ENCODE results near the gene GHRH. TPM values are rescaled to one million over a fixed set of nuclear protein-coding genes. Genes with fewer than 3 reads are reported as not detected.
A peak's percentile ranks its signal among the peaks of the same experiment; 100 is the strongest.

The GHRH gene
- total and polyA plus RNA-seq, 8 donors = not detected

GRCh38 chr20:37278966-37279590, 17.5 kb upstream of the GHRH start:
- DNase-seq = no peak
- TF ChIP-seq EP300 (IDR thresholded peaks at IDR 0.05) (no peak), CTCF (IDR thresholded peaks at IDR 0.05) (no peak), POLR2AphosphoS5 (IDR thresholded peaks at IDR 0.05) (no peak), POLR2A (IDR thresholded peaks at IDR 0.05) (no peak)
- intact Hi-C loops (cut with DNase I; ENCODE audit: low total_unique reads) = no loop called here

GRCh38 chr20:37277253-37277593, 15.6 kb upstream of the GHRH start:
- intact Hi-C loops (cut with DNase I; ENCODE audit: low total_unique reads) = no loop called here
- 61 to 76% (median 73%) methylated on average over 2 of the region's 2 CpGs for WGBS, 5 donors
- Histone ChIP-seq H3K9me3 (no peaks in the 10 kb centered on the region), H3K36me3 (no peaks in the 10 kb centered on the region), H3K27me3 (no peaks in the 10 kb centered on the region), H3K4me3 (no peak overlapping the region), H3K4me1 (peaks cover 8 to 24% (median 9%) of the 10 kb centered on the region in 4 donors), H3K27ac (peak overlapping the region in 3 of 5 donors; percentile 41 to 63 (median 47))
- no peak for DNase-seq
- TF ChIP-seq POLR2A (IDR thresholded peaks at IDR 0.05) = no peak
- no peak for TF ChIP-seq POLR2AphosphoS5 (IDR thresholded peaks at IDR 0.05)
- TF ChIP-seq EP300 (IDR thresholded peaks at IDR 0.05) = no peak
- TF ChIP-seq CTCF (IDR thresholded peaks at IDR 0.05) = no peak

More at GRCh38 chr20:37278966-37279590, 17.5 kb upstream of the GHRH start:
- Histone ChIP-seq H3K27me3 (no peaks in the 10 kb centered on the region), H3K9me3 (no peaks in the 10 kb centered on the region), H3K27ac (no peak overlapping the region), H3K4me1 (peaks cover 8 to 24% (median 9%) of the 10 kb centered on the region in 4 donors), H3K36me3 (no peaks in the 10 kb centered on the region), H3K4me3 (no peak overlapping the region)
- 81 to 88% (median 83%) methylated on average over 12 of the region's 12 CpGs for WGBS, 5 donors

- H3K4me1 ChIP-seq = peaks cover 8 to 24% (median 9%) of the 10 kb centered on the region in 4 donors
- no peaks in the 10 kb centered on the region for H3K9me3 ChIP-seq
- no peaks in the 10 kb centered on the region for H3K36me3 ChIP-seq
- peak; percentile 59 to 89 for DNase-seq
- 16 to 20% (median 19%) methylated on average over 15 of the region's 15 CpGs for WGBS, 5 donors
- intact Hi-C loops (cut with DNase I; ENCODE audit: low total_unique reads) = no loop called here
- H3K4me3 ChIP-seq = no peak overlapping the region
- TF ChIP-seq CTCF (IDR thresholded peaks at IDR 0.05) (peak in 2 of 7 experiments; percentile 11 to 34), POLR2A (IDR thresholded peaks at IDR 0.05) (no peak), POLR2AphosphoS5 (IDR thresholded peaks at IDR 0.05) (peak in 1 of 3 donors; percentile 45), EP300 (IDR thresholded peaks at IDR 0.05) (no peak)
- H3K27me3 ChIP-seq = no peaks in the 10 kb centered on the region
- peak overlapping the region in 4 of 5 donors; percentile 27 to 63 (median 44) for H3K27ac ChIP-seq
Observed at GRCh38 chr20:37276494-37277252, 15.1 kb upstream of the GHRH start.

GRCh38 chr20:37274851-37275524, 13.4 kb upstream of the GHRH start:
- WGBS, 5 donors = 40 to 51% (median 45%) methylated on average over 5 of the region's 5 CpGs
- no peak for DNase-seq
- H3K27me3 ChIP-seq = no peaks in the 10 kb centered on the region
- no peak overlapping the region for H3K4me3 ChIP-seq
- peak overlapping the region in 1 of 5 donors; percentile 5 for H3K27ac ChIP-seq
- intact Hi-C loops (cut with DNase I; ENCODE audit: low total_unique reads) = loop anchor here (5.0 kb wide), 1 partner anchor 112 kb away; no protein-coding TSS in a partner anchor
- no peaks in the 10 kb centered on the region for H3K9me3 ChIP-seq
- H3K4me1 ChIP-seq = peaks cover 8 to 30% (median 10%) of the 10 kb centered on the region in 4 donors
- H3K36me3 ChIP-seq = no peaks in the 10 kb centered on the region
- TF ChIP-seq EP300 (IDR thresholded peaks at IDR 0.05) = no peak
- no peak for TF ChIP-seq CTCF (IDR thresholded peaks at IDR 0.05)
- TF ChIP-seq POLR2AphosphoS5 (IDR thresholded peaks at IDR 0.05) = no peak
- TF ChIP-seq POLR2A (IDR thresholded peaks at IDR 0.05) = no peak

Data from stomach (tissue), 9 donors.